ENCODE measurements around the gene GALNTL6.

The GALNTL6 gene

GRCh38 chr4:172348426-172348825 lies 535.2 kb downstream of the GALNTL6 start:
- H3K4me3 ChIP-seq (replicated peaks; ENCODE audit: low read depth, low read length) = no peak overlapping the region
- no peak for DNase-seq (ENCODE audit: extremely low read depth, low read depth)

GRCh38 chr4:172352356-172352755 lies 539.2 kb downstream of the GALNTL6 start:
- no peak overlapping the region for H3K4me3 ChIP-seq (replicated peaks; ENCODE audit: low read depth, low read length)
- DNase-seq (ENCODE audit: extremely low read depth, low read depth) = no peak
- no peak for TF ChIP-seq CTCF (IDR thresholded peaks at IDR 0.05; ENCODE audit: low read depth, low read length, missing control alignments)

More at GRCh38 chr4:172348426-172348825, 535.2 kb downstream of the GALNTL6 start:
- TF ChIP-seq CTCF (IDR thresholded peaks at IDR 0.05; ENCODE audit: low read depth, low read length, missing control alignments) = no peak

GRCh38 chr4:172356016-172356415 lies 542.8 kb downstream of the GALNTL6 start:
- no peak for DNase-seq (ENCODE audit: extremely low read depth, low read depth)
- TF ChIP-seq CTCF (IDR thresholded peaks at IDR 0.05; ENCODE audit: low read depth, low read length, missing control alignments) = no peak
- no peak overlapping the region for H3K4me3 ChIP-seq (replicated peaks; ENCODE audit: low read depth, low read length)

GRCh38 chr4:172357006-172357540 lies 543.9 kb downstream of the GALNTL6 start:
- no peak overlapping the region for H3K4me3 ChIP-seq (replicated peaks; ENCODE audit: low read depth, low read length)
- DNase-seq (ENCODE audit: extremely low read depth, low read depth) = no peak
- no peak for TF ChIP-seq CTCF (IDR thresholded peaks at IDR 0.05; ENCODE audit: low read depth, low read length, missing control alignments)

GRCh38 chr4:172362569-172362968 lies 549.4 kb downstream of the GALNTL6 start:
- no peak overlapping the region for H3K4me3 ChIP-seq (replicated peaks; ENCODE audit: low read depth, low read length)
- no peak for DNase-seq (ENCODE audit: extremely low read depth, low read depth)
- no peak for TF ChIP-seq CTCF (IDR thresholded peaks at IDR 0.05; ENCODE audit: low read depth, low read length, missing control alignments)

GRCh38 chr4:172369471-172369959 lies 556.3 kb downstream of the GALNTL6 start:
- TF ChIP-seq CTCF (IDR thresholded peaks at IDR 0.05; ENCODE audit: low read depth, low read length, missing control alignments) = no peak
- no peak overlapping the region for H3K4me3 ChIP-seq (replicated peaks; ENCODE audit: low read depth, low read length)
- no peak for DNase-seq (ENCODE audit: extremely low read depth, low read depth)
